HL-60 (cell line): ENCODE measurements around the gene IL4.
A peak's percentile ranks its signal among the peaks of the same experiment; 100 is the strongest.

Experiments
- DNase-seq, 2 experiments: peaks; one replicate each; pipeline ENCODE4 v3.0.0-alpha.2; 2010 to 2020; ENCODE audit warnings: low read depth in 1 of 2, low spot score in 1 of 2
- H3K27ac ChIP-seq: fragments of 250-450 bp; sonication (Bioruptor Pico); replicated peaks from 2 replicates; pipeline ENCODE4 v1.5.1; 2020; ENCODE audit warnings: mild to moderate bottlenecking, moderate library complexity
- H3K27me3 ChIP-seq: fragments of 250-450 bp; sonication (Bioruptor Pico); 2 replicates; pipeline ENCODE4 v1.5.1; 2021; ENCODE audit warnings: mild to moderate bottlenecking, moderate library complexity; ENCODE audit not compliant: insufficient read depth, poor library complexity, severe bottlenecking
- H3K4me3 ChIP-seq: replicated peaks from 2 replicates; pipeline ENCODE4 v1.5.1; 2011; ENCODE audit warnings: mild to moderate bottlenecking, control low read depth, low read length; ENCODE audit not compliant: insufficient read depth
- CTCF ChIP-seq: IDR thresholded peaks from one replicate; pipeline ENCODE4 v1.5.1; 2011; ENCODE audit warnings: low read length, control low read depth, inconsistent platforms; ENCODE audit not compliant: insufficient read depth
- GABPA ChIP-seq: IDR thresholded peaks from 2 replicates; pipeline ENCODE4 v1.6.1; 2012; ENCODE audit warnings: low read depth
- POLR2AphosphoS5 ChIP-seq: IDR thresholded peaks from 2 replicates; pipeline ENCODE4 v1.6.1; 2012; ENCODE audit warnings: low read depth
- REST ChIP-seq: IDR thresholded peaks from 2 replicates; pipeline ENCODE4 v1.6.1; 2012; ENCODE audit warnings: low read depth; ENCODE audit not compliant: insufficient replicate concordance
- SPI1 ChIP-seq: IDR thresholded peaks from 2 replicates; pipeline ENCODE4 v1.6.1; 2012; ENCODE audit warnings: low read depth, mild to moderate bottlenecking, borderline replicate concordance

IL4 gene

GRCh38 chr5:132639706-132640130 is 34.1 kb upstream of the IL4 start:
- Histone ChIP-seq H3K27ac (no peak overlapping the region), H3K27me3 (no peaks in the 10 kb centered on the region), H3K4me3 (no peak overlapping the region)
- DNase-seq, result no peak
- TF ChIP-seq GABPA (no peak), REST (no peak), CTCF (no peak), POLR2AphosphoS5 (no peak), SPI1 (no peak)

- no peak overlapping the region for H3K4me3 ChIP-seq
- DNase-seq, result peak in 1 of 2 experiments; percentile 25
- no peak overlapping the region for H3K27ac ChIP-seq
- H3K27me3 ChIP-seq, result no peaks in the 10 kb centered on the region
- TF ChIP-seq CTCF (no peak), POLR2AphosphoS5 (no peak), REST (no peak), SPI1 (no peak), GABPA (no peak)
These were observed 33.2 kb upstream of the IL4 start for GRCh38 chr5:132640613-132641012.

GRCh38 chr5:132641241-132641723 is 32.5 kb upstream of the IL4 start:
- no peak for DNase-seq
- TF ChIP-seq CTCF (no peak), REST (no peak), SPI1 (no peak), GABPA (no peak), POLR2AphosphoS5 (no peak)
- no peaks in the 10 kb centered on the region for H3K27me3 ChIP-seq
- no peak overlapping the region for H3K4me3 ChIP-seq
- no peak overlapping the region for H3K27ac ChIP-seq
